ENCODE results near the gene RBMS1.

DNA sequence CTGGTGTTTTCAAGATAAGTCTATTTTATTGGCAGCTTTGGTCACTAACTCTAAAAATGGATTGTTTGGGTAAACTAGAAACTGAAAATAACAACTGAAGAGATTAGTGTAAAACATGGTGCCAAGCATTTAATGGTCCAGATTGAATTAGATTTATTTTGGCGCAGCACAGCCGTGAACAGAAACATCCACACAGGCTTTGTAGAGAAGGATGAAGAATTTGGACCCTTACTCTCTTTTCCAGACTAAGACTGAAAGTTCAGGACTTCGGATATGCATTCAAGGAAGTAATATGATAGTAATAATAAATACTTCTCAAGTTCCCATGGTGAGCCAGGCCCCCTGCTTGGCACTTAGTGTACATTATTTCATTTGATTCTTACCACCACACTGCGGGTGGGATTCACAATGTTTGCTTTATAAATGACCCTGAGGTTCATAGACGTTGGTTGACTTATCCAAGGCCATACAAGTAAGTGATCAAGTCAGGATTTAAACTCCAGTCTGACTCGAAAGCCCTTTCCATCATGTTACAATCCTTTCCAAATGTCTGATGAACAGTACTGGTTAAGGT is 239.3 kb downstream of the RBMS1 start:
- TF ChIP-seq, protein P1, sequence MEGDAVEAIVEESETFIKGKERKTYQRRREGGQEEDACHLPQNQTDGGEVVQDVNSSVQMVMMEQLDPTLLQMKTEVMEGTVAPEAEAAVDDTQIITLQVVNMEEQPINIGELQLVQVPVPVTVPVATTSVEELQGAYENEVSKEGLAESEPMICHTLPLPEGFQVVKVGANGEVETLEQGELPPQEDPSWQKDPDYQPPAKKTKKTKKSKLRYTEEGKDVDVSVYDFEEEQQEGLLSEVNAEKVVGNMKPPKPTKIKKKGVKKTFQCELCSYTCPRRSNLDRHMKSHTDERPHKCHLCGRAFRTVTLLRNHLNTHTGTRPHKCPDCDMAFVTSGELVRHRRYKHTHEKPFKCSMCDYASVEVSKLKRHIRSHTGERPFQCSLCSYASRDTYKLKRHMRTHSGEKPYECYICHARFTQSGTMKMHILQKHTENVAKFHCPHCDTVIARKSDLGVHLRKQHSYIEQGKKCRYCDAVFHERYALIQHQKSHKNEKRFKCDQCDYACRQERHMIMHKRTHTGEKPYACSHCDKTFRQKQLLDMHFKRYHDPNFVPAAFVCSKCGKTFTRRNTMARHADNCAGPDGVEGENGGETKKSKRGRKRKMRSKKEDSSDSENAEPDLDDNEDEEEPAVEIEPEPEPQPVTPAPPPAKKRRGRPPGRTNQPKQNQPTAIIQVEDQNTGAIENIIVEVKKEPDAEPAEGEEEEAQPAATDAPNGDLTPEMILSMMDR (conservative IDR thresholded peaks at IDR 0.05; ENCODE audit: low read depth, low read length), result no peak
- TF ChIP-seq EZH2phosphoT487 (IDR thresholded peaks at IDR 0.05; ENCODE audit: borderline replicate concordance, low read length) (no peak), EZH2 (IDR thresholded peaks at IDR 0.05; ENCODE audit: low read length, unreplicated experiment) (no peak)
